ENCODE data around the gene ARGFX. TPM values are rescaled to one million over a fixed set of nuclear protein-coding genes. Genes with fewer than 3 reads are reported as not detected.

ARGFX gene
- total and polyA plus RNA-seq, 7 donors = not detected

- H3K4me3 ChIP-seq = no peak overlapping the region
These were observed 38.4 kb downstream of the ARGFX start for GRCh38 chr3:121606106-121606505.

More at GRCh38 chr3:121606106-121606505, 38.4 kb downstream of the ARGFX start:
- 89 to 95% (median 89%) methylated on average over 4 of the region's 4 CpGs for WGBS, 3 donors
- intact Hi-C loops (cut with DNase I) = no loop called here
- peaks cover 21% of the 10 kb centered on the region for H3K4me1 ChIP-seq
- DNase-seq (no peak), ATAC-seq (no peak)
- H3K9me3 ChIP-seq = no peaks in the 10 kb centered on the region
- peaks cover 3 to 25% of the 10 kb centered on the region in 2 donors for H3K36me3 ChIP-seq (ENCODE audit: insufficient read depth in 1 of 2, low read depth in 1 of 2)
- H3K27me3 ChIP-seq (ENCODE audit: insufficient read depth in 3 of 3, low read length in 2 of 3) = no peaks in the 10 kb centered on the region
- no peak for TF ChIP-seq CTCF (IDR thresholded peaks at IDR 0.05)
- H3K27ac ChIP-seq = no peak overlapping the region

Other genes starting within 250 kb of the ARGFX start
- under 1 TPM; 0.13 to 0.90 (median 0.50) TPM for gene POLQ, start 22.0 kb upstream of the ARGFX start, total RNA-seq
- gene POLQ, start 22.0 kb upstream of the ARGFX start, polyA plus RNA-seq = under 1 TPM; 0.01 to 0.30 (median 0.04) TPM
- 100 to 1,000 TPM in 1 of 4 donors, 10 to 100 TPM in 3; 33.0 to 152 (median 62.6) TPM for gene FBXO40, start 25.4 kb downstream of the ARGFX start, total RNA-seq
- 10 to 100 TPM in 2 of 3 donors, under 1 TPM in 1; 0.95 to 28.1 (median 14.1) TPM for gene FBXO40, start 25.4 kb downstream of the ARGFX start, polyA plus RNA-seq
- 1 to 10 TPM; 6.9 to 9.9 (median 8.3) TPM for gene HCLS1, start 93.0 kb downstream of the ARGFX start, total RNA-seq
- gene HCLS1, start 93.0 kb downstream of the ARGFX start, polyA plus RNA-seq = 1 to 10 TPM; 2.8 to 6.9 (median 2.9) TPM
- 10 to 100 TPM; 20.6 to 30.7 (median 23.6) TPM for gene GOLGB1, start 181.8 kb downstream of the ARGFX start, total RNA-seq
- gene GOLGB1, start 181.8 kb downstream of the ARGFX start, polyA plus RNA-seq = 10 to 100 TPM in 1 of 3 donors, 1 to 10 TPM in 2; 7.5 to 16.1 (median 7.7) TPM

Data from psoas muscle (tissue), 8 donors.